H1 (cell line): ENCODE data around the gene ALDH1A2. TPM values are rescaled to one million over a fixed set of nuclear protein-coding genes. Genes with fewer than 3 reads are reported as not detected.

ENCODE experiments used
- CTCF ChIA-PET: fragments of 300-600 bp; sonication (Branson Sonifier 250); formaldehyde crosslinking; loops from one replicate; lab custom pipeline; 2021; ENCODE audit not compliant: partially characterized antibody; lab: Charles Lee
- POLR2A ChIA-PET: fragments of 300-600 bp; sonication (Branson Sonifier 250); formaldehyde crosslinking; loops from one replicate; lab custom pipeline; 2021; ENCODE audit warnings: inconsistent platforms; ENCODE audit not compliant: partially characterized antibody; lab: Charles Lee
- DNase-seq, 2 experiments: peaks; one replicate each; pipeline versions ENCODE4 v3.0.0 to v3.0.0-alpha.2; 2010 to 2022; ENCODE audit warnings: low spot score in 2 of 2, low read depth in 1 of 2, mixed read lengths in 1 of 2
- FAIRE-seq: peaks from 2 replicates; lab custom pipeline; 2011; peaks lifted over from hg19 to GRCh38; lab: Jason Lieb, UNC
- H2AFZ ChIP-seq: 2 replicates; pipeline ENCODE4 v1.8.1; 2012; ENCODE audit warnings: low read length, inconsistent platforms
- H2AK5ac ChIP-seq: 2 replicates; pipeline ENCODE4 v1.6.1; 2013; ENCODE audit warnings: low read depth, low read length
- H2BK120ac ChIP-seq: replicated peaks from 2 replicates; pipeline ENCODE3; 2013; ENCODE audit warnings: low read depth, low read length, inconsistent platforms
- H2BK12ac ChIP-seq: 2 replicates; pipeline ENCODE4 v1.6.1; 2013; ENCODE audit warnings: low read depth, low read length
- H2BK15ac ChIP-seq: 2 replicates; pipeline ENCODE4 v1.6.1; 2013; ENCODE audit warnings: low read length
- H2BK20ac ChIP-seq: 2 replicates; pipeline ENCODE4 v1.6.1; 2013; ENCODE audit warnings: low read length
- H2BK5ac ChIP-seq: 2 replicates; pipeline ENCODE4 v1.6.1; 2013; ENCODE audit warnings: low read depth, low read length
- H3K14ac ChIP-seq: 2 replicates; pipeline ENCODE4 v1.6.1; 2013; ENCODE audit warnings: inconsistent platforms; ENCODE audit not compliant: insufficient read length
- H3K18ac ChIP-seq: 2 replicates; pipeline ENCODE4 v1.6.1; 2013; ENCODE audit warnings: low read length; ENCODE audit errors: extremely low read depth
- H3K23ac ChIP-seq: 2 replicates; pipeline ENCODE4 v1.6.1; 2013; ENCODE audit warnings: inconsistent platforms; ENCODE audit not compliant: insufficient read length
- H3K23me2 ChIP-seq: 2 replicates; pipeline ENCODE4 v1.6.1; 2013; ENCODE audit warnings: low read depth, low read length
- H3K27ac ChIP-seq: 2 replicates; pipeline ENCODE4 v1.6.1; 2011; ENCODE audit warnings: low read depth, low read length, inconsistent platforms
- H3K27me3 ChIP-seq, 4 experiments: replicated peaks in 1 of 4; 1 replicate in 1 of 4; 2 replicates in 3 of 4; pipeline versions ENCODE4 v1.6.1 to v1.8.1; 2011 to 2013; ENCODE audit warnings: low read length in 3 of 4, mild to moderate bottlenecking in 3 of 4, inconsistent platforms in 2 of 4, mixed read lengths in 2 of 4, moderate library complexity in 1 of 4; ENCODE audit not compliant: control insufficient read depth in 3 of 4, insufficient read depth in 3 of 4; ENCODE audit errors: extremely low read depth in 1 of 4
- H3K36me3 ChIP-seq, 4 experiments: 2 replicates each; pipeline versions ENCODE4 v1.6.1 to v1.8.1; 2011 to 2013; ENCODE audit warnings: mild to moderate bottlenecking in 4 of 4, low read length in 3 of 4, moderate library complexity in 2 of 4, control low read depth in 1 of 4, inconsistent platforms in 1 of 4; ENCODE audit not compliant: insufficient read depth in 4 of 4, control insufficient read depth in 2 of 4
- H3K4ac ChIP-seq: replicated peaks from 2 replicates; pipeline ENCODE3; 2013; ENCODE audit warnings: low read length, low read depth, mixed read lengths, inconsistent platforms; ENCODE audit not compliant: insufficient read length
- H3K4me1 ChIP-seq, 4 experiments: replicated peaks in 1 of 4; 1 replicate in 1 of 4; 2 replicates in 3 of 4; pipeline versions ENCODE4 v1.6.1 to v1.8.1; 2011 to 2013; ENCODE audit warnings: low read length in 3 of 4, inconsistent platforms in 2 of 4, mixed read lengths in 1 of 4; ENCODE audit not compliant: insufficient read depth in 4 of 4, control insufficient read depth in 3 of 4
- H3K4me2 ChIP-seq, 2 experiments: 2 replicates each; pipeline versions ENCODE4 v1.6.1 to v1.8.1; 2011 to 2013; ENCODE audit warnings: low read depth in 2 of 2, low read length in 2 of 2, control low read depth in 1 of 2, inconsistent platforms in 1 of 2, mild to moderate bottlenecking in 1 of 2; ENCODE audit not compliant: insufficient read depth in 1 of 2
- H3K4me3 ChIP-seq, 4 experiments: fragments of 200-600, 300-600 bp in 1 of 4; sonication (generic), shearing (Covaris generic), sonication (Bioruptor Twin) in 1 of 4; 2 replicates each; pipeline versions ENCODE4 v1.5.1 to v1.8.1; 2011 to 2016; ENCODE audit warnings: low read length in 4 of 4, low read depth in 3 of 4, control low read depth in 2 of 4, inconsistent platforms in 2 of 4, mild to moderate bottlenecking in 2 of 4, mixed read lengths in 1 of 4, moderate library complexity in 1 of 4; ENCODE audit not compliant: insufficient read depth in 2 of 4; ENCODE audit errors: extremely low read depth in 1 of 4
- H3K56ac ChIP-seq: replicated peaks from 2 replicates; pipeline ENCODE3; 2013; ENCODE audit warnings: low read depth, mild to moderate bottlenecking, mixed read lengths, low read length, inconsistent platforms; ENCODE audit not compliant: insufficient read length
- H3K79me1 ChIP-seq: 2 replicates; pipeline ENCODE4 v1.6.1; 2013; ENCODE audit warnings: low read depth, low read length, control low read depth
- H3K79me2 ChIP-seq, 2 experiments: 2 replicates each; pipeline versions ENCODE4 v1.6.1 to v1.8.1; 2012 to 2013; ENCODE audit warnings: low read length in 2 of 2, mild to moderate bottlenecking in 2 of 2, inconsistent platforms in 1 of 2; ENCODE audit not compliant: insufficient read depth in 2 of 2, control insufficient read depth in 1 of 2
- H3K9ac ChIP-seq, 4 experiments: replicated peaks in 1 of 4; 1 replicate in 1 of 4; 2 replicates in 3 of 4; pipeline versions ENCODE4 v1.6.1 to v1.8.1; 2011 to 2013; ENCODE audit warnings: low read depth in 3 of 4, low read length in 3 of 4, control low read depth in 2 of 4, mild to moderate bottlenecking in 2 of 4, moderate library complexity in 2 of 4, inconsistent platforms in 1 of 4; ENCODE audit errors: extremely low read depth in 1 of 4
- H3K9me3 ChIP-seq, 2 experiments: 2 replicates each; pipeline versions ENCODE4 v1.6.1 to v1.8.1; 2012 to 2013; ENCODE audit warnings: mild to moderate bottlenecking in 2 of 2, moderate library complexity in 2 of 2, control low read depth in 1 of 2, inconsistent platforms in 1 of 2, low read depth in 1 of 2, low read length in 1 of 2, mixed read lengths in 1 of 2; ENCODE audit not compliant: insufficient read depth in 2 of 2
- H4K20me1 ChIP-seq, 2 experiments: replicated peaks in 1 of 2; 2 replicates each; pipeline versions ENCODE3 to v1.8.1; 2011 to 2013; ENCODE audit warnings: inconsistent platforms in 2 of 2, low read length in 2 of 2, mild to moderate bottlenecking in 1 of 2; ENCODE audit not compliant: insufficient read depth in 2 of 2, control insufficient read depth in 1 of 2
- H4K5ac ChIP-seq: 2 replicates; pipeline ENCODE4 v1.6.1; 2013; ENCODE audit warnings: low read length, low read depth, mixed read lengths, inconsistent platforms; ENCODE audit not compliant: insufficient read length
- H4K8ac ChIP-seq: 2 replicates; pipeline ENCODE4 v1.8.0; 2013; ENCODE audit warnings: mild to moderate bottlenecking, moderate library complexity, low read length, inconsistent platforms; ENCODE audit not compliant: insufficient read depth; ENCODE audit errors: extremely low read depth
- H4K91ac ChIP-seq: replicated peaks from 2 replicates; pipeline ENCODE3; 2013; ENCODE audit warnings: low read length, mixed read lengths, inconsistent platforms; ENCODE audit not compliant: insufficient read length
- BRCA1 ChIP-seq: IDR thresholded peaks from 2 replicates; pipeline ENCODE4 v1.6.1; 2012; ENCODE audit warnings: low read depth, low read length, improper control_type of control experiment
- CEBPB ChIP-seq: IDR thresholded peaks from 2 replicates; pipeline ENCODE4 v1.6.1; 2012; ENCODE audit warnings: low read depth, low read length
- GTF2F1 ChIP-seq: IDR thresholded peaks from 2 replicates; pipeline ENCODE4 v1.6.1; 2012; ENCODE audit warnings: low read depth, low read length, improper control_type of control experiment, borderline replicate concordance
- MAFK ChIP-seq: IDR thresholded peaks from 2 replicates; pipeline ENCODE4 v1.6.1; 2012; ENCODE audit warnings: low read depth, mild to moderate bottlenecking, improper control_type of control experiment, low read length
- RBBP5 ChIP-seq: IDR thresholded peaks from 2 replicates; pipeline ENCODE4 v1.7.1; 2012; ENCODE audit warnings: low read depth, mild to moderate bottlenecking, inconsistent platforms, low read length, moderate library complexity, borderline replicate concordance
- WGBS, 2 experiments: shearing (Covaris generic) in 1 of 2; methylation state at CpG; one replicate each; pipeline versions ENCODE4 v1.1.6 to v1.1.7; 2013 to 2015; ENCODE audit warnings: low lambda C conversion rate in 2 of 2, mixed read lengths in 2 of 2, inconsistent platforms in 1 of 2, low coverage in 1 of 2, missing lambda C conversion rate in 1 of 2; ENCODE audit not compliant: insufficient replicate concordance in 2 of 2, insufficient coverage in 1 of 2, insufficient read length in 1 of 2; ENCODE audit errors: extremely low coverage in 1 of 2, missing lambda C conversion rate in 1 of 2; 5-methylcytosine and 5-hydroxymethylcytosine counted together
- polyA plus RNA-seq, 7 experiments: library from polyadenylated mRNA; depleted of rRNA in 3 of 7; stranded (reverse) in 5 of 7; unstranded in 2 of 7; fragments of >200 nt in 5 of 7; fragments of 200-250 nt in 2 of 7; gene quantifications; 1 replicate in 5 of 7; 2 replicates in 1 of 7; 4 replicates in 1 of 7; pipeline versions ENCODE4 v1.2.1 to v1.2.3, GENCODE V29; 2011 to 2013; ENCODE audit warnings: missing spikeins in 2 of 7, mixed read lengths in 2 of 7
- total RNA-seq: library from RNA; stranded (reverse); fragmentation: NEBNext Ultra II Directional; extraction: Animal tissue kit (Norgen Biotek cat#: 25700); gene quantifications from 2 replicates; pipeline ENCODE4 v1.2.1, GENCODE V29; 2021

The ALDH1A2 gene
- total and polyA plus RNA-seq, 2 of the 8 experiments (the other 6 are each of a cell fraction or from before 2014, with no cell fraction given), result 0.06 to 0.24 TPM

GRCh38 chr15:57919754-57920153 is 145.8 kb downstream of the ALDH1A2 start:
- H3K4me3 ChIP-seq, result no peak overlapping the region
- H3K4me1 ChIP-seq, result no peaks in the 10 kb centered on the region; a peak in 2 of 7 replicates
- H3K9ac ChIP-seq, result no peak overlapping the region
- DNase-seq, result no peak
- no peak overlapping the region for H3K4ac ChIP-seq
- POLR2A ChIA-PET, result no interaction called here
- H3K27ac ChIP-seq, result no peak overlapping the region
- H4K8ac ChIP-seq, result no peak overlapping the region
- H3K79me2 ChIP-seq, result no peaks in the 10 kb centered on the region
- no peaks in the 10 kb centered on the region for H3K9me3 ChIP-seq
- no peak overlapping the region for H2BK20ac ChIP-seq
- no peak overlapping the region for H3K14ac ChIP-seq
- H3K4me2 ChIP-seq, result no peak overlapping the region
- no peaks in the 10 kb centered on the region for H4K20me1 ChIP-seq
- H3K36me3 ChIP-seq, result no peaks in the 10 kb centered on the region
- no peak overlapping the region for H4K91ac ChIP-seq
- H2BK120ac ChIP-seq, result no peak overlapping the region
- no peak for FAIRE-seq
- TF ChIP-seq MAFK (no peak), GTF2F1 (no peak), BRCA1 (no peak), RBBP5 (no peak), CEBPB (no peak)
- H2BK5ac ChIP-seq, result no peak overlapping the region
- no peak overlapping the region for H2AK5ac ChIP-seq
- CTCF ChIA-PET, result interaction anchor here (0.8 to 1.4 kb wide), 3 partner anchors 11 to 214 kb away, joined by 3 to 4 read pairs (median 3); no protein-coding TSS in a partner anchor
- no peaks in the 10 kb centered on the region for H3K79me1 ChIP-seq
- no peak overlapping the region for H3K23ac ChIP-seq
- H4K5ac ChIP-seq, result no peak overlapping the region
- no peaks in the 10 kb centered on the region for H3K27me3 ChIP-seq
- H3K23me2 ChIP-seq, result no peaks in the 10 kb centered on the region
- H3K18ac ChIP-seq, result no peak overlapping the region
- no peak overlapping the region for H2BK12ac ChIP-seq
- H2AFZ ChIP-seq, result no peak overlapping the region
- H2BK15ac ChIP-seq, result no peak overlapping the region
- H3K56ac ChIP-seq, result no peak overlapping the region
- WGBS, 2 experiments, result 74% methylated on average over 2 of the region's 2 CpGs; no CpG with 5 or more reads in 1 of the 2 experiments
